ENCODE measurements around the gene TOMM20. TPM values are rescaled to one million over a fixed set of nuclear protein-coding genes. Genes with fewer than 3 reads are reported as not detected.

TOMM20 gene
- 92.9 and 114 TPM in 2 replicates for total RNA-seq
- 71.8 and 93.6 TPM in 2 replicates for polyA plus RNA-seq

DNA sequence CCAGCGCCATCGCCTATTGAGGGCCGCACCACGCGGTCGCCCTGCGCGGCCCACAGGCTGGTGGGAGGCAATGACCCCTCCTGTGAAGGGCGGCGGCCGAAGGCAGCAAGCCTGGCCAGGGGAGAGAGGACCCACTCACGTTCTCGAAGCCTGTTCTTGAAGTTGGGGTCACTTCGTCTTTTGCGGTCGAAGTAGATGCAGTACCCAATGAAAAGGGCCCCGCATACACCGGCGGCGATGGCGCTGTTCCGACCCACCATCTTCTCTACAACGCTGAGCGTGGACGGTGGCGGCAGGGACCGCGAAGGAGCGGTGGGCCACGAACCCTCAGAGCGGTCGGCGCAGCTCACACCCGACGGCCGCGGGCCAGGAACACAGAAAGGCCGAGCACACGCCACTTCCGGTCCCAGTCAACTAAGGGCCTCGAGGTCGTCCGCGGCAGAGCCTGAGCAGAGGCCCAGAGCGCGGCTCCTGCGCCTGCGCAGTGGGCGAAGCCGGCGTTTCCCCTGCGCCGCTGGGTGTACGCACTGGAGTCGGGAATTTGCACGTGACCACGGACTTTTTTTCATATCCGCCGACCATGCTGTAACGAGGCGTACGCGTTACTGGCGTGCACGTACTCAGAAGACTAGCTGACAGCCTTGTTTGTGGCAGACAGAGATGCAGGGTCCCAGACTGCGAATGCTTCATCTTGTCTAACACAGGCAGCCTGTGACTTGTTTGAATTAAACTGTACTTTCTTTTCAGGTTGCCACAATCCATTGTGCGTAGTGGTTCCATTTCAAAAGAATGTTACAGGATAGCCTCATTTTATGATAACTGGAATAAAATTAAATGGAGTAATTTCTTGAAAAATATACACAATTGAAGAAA lies at the start of gene TOMM20:
Gene TOMM20, minus strand, starts transcription at position 382 of the 873 bp plus-strand sequence. Its CDS starts 122 bp downstream, at position 260.
- Histone ChIP-seq H3K27me3 (no peaks in the 10 kb centered on the region), H3K36me3 (peaks cover 7% of the 10 kb centered on the region), H3K9me3 (ENCODE audit: low read depth) (no peaks in the 10 kb centered on the region), H3K4me3 (peak within 1 kb of the TSS; percentile 80), H3K27ac (peak within 1 kb of the TSS; percentile 97), H3K4me1 (ENCODE audit: low read depth) (peaks cover 11% of the 10 kb centered on the region)
- peak; percentile 98 to 99 for DNase-seq (ENCODE audit: low read depth in 1 of 2, low spot score in 1 of 2)
- TF ChIP-seq, protein P1, sequence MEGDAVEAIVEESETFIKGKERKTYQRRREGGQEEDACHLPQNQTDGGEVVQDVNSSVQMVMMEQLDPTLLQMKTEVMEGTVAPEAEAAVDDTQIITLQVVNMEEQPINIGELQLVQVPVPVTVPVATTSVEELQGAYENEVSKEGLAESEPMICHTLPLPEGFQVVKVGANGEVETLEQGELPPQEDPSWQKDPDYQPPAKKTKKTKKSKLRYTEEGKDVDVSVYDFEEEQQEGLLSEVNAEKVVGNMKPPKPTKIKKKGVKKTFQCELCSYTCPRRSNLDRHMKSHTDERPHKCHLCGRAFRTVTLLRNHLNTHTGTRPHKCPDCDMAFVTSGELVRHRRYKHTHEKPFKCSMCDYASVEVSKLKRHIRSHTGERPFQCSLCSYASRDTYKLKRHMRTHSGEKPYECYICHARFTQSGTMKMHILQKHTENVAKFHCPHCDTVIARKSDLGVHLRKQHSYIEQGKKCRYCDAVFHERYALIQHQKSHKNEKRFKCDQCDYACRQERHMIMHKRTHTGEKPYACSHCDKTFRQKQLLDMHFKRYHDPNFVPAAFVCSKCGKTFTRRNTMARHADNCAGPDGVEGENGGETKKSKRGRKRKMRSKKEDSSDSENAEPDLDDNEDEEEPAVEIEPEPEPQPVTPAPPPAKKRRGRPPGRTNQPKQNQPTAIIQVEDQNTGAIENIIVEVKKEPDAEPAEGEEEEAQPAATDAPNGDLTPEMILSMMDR (IDR thresholded peaks at IDR 0.05; ENCODE audit: low read depth, low read length) = no peak

DNA sequence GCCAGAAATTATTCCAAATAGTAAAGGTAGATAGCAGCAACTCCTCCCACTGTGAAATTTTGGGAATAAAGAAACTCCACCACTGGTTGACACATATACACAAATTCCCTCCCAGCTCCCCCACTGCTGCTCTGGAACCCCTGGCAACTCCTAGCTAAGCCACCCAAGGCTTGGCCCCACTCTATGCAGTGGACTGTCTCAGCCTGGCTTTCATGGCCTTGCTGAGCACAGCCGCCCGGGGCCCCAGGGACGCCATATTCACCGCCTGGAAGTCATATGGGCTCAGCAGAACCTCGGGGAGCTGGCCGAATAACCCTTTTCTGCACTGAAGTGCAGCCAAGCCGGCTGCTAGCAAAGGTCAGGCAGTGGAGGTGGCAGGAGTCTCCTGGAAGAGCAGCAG lies 47.8 kb upstream of the TOMM20 start:
- Histone ChIP-seq H3K27ac (peak overlapping the region; percentile 62), H3K4me3 (no peak overlapping the region), H3K4me1 (ENCODE audit: low read depth) (no peaks in the 10 kb centered on the region), H3K36me3 (peaks cover 70% of the 10 kb centered on the region), H3K9me3 (ENCODE audit: low read depth) (no peaks in the 10 kb centered on the region), H3K27me3 (no peaks in the 10 kb centered on the region)
- DNase-seq (ENCODE audit: low read depth in 1 of 2, low spot score in 1 of 2) = no peak
- TF ChIP-seq, protein P1 (IDR thresholded peaks at IDR 0.05; ENCODE audit: low read depth, low read length) = no peak

GRCh38 chr1:235169986-235170385 lies 41.3 kb upstream of the TOMM20 start:
- no peak for DNase-seq (ENCODE audit: low read depth in 1 of 2, low spot score in 1 of 2)
- no peak overlapping the region for H3K4me3 ChIP-seq
- TF ChIP-seq, protein P1 (IDR thresholded peaks at IDR 0.05; ENCODE audit: low read depth, low read length) = no peak
- no peaks in the 10 kb centered on the region for H3K4me1 ChIP-seq (ENCODE audit: low read depth)
- H3K9me3 ChIP-seq (ENCODE audit: low read depth) = no peaks in the 10 kb centered on the region
- peaks cover 50% of the 10 kb centered on the region for H3K36me3 ChIP-seq
- no peak overlapping the region for H3K27ac ChIP-seq
- no peaks in the 10 kb centered on the region for H3K27me3 ChIP-seq

GRCh38 chr1:235168375-235168774 lies 39.7 kb upstream of the TOMM20 start:
- peak overlapping the region; percentile 9 for H3K27ac ChIP-seq
- peaks cover 37% of the 10 kb centered on the region for H3K36me3 ChIP-seq
- TF ChIP-seq, protein P1 (IDR thresholded peaks at IDR 0.05; ENCODE audit: low read depth, low read length) = no peak
- DNase-seq (ENCODE audit: low read depth in 1 of 2, low spot score in 1 of 2) = no peak
- H3K9me3 ChIP-seq (ENCODE audit: low read depth) = no peaks in the 10 kb centered on the region
- no peaks in the 10 kb centered on the region for H3K27me3 ChIP-seq
- no peak overlapping the region for H3K4me3 ChIP-seq
- H3K4me1 ChIP-seq (ENCODE audit: low read depth) = no peaks in the 10 kb centered on the region

GRCh38 chr1:235161685-235162327 lies 33.2 kb upstream of the TOMM20 start:
- Histone ChIP-seq H3K36me3 (peaks cover 9% of the 10 kb centered on the region), H3K9me3 (ENCODE audit: low read depth) (no peaks in the 10 kb centered on the region), H3K4me1 (ENCODE audit: low read depth) (peaks cover 3% of the 10 kb centered on the region), H3K4me3 (peak overlapping the region; percentile 84), H3K27me3 (no peaks in the 10 kb centered on the region), H3K27ac (peak overlapping the region; percentile 86)
- no peak for DNase-seq (ENCODE audit: low read depth in 1 of 2, low spot score in 1 of 2)
- TF ChIP-seq, protein P1 (IDR thresholded peaks at IDR 0.05; ENCODE audit: low read depth, low read length) = no peak
